Measurements from ENCODE around the gene S100P.
"Not testable (repeated sequence)": the region's sequence is repeated elsewhere in the genome, so short reads cannot be mapped to it uniquely, and the experiment has no call there.

S100P gene

DNA sequence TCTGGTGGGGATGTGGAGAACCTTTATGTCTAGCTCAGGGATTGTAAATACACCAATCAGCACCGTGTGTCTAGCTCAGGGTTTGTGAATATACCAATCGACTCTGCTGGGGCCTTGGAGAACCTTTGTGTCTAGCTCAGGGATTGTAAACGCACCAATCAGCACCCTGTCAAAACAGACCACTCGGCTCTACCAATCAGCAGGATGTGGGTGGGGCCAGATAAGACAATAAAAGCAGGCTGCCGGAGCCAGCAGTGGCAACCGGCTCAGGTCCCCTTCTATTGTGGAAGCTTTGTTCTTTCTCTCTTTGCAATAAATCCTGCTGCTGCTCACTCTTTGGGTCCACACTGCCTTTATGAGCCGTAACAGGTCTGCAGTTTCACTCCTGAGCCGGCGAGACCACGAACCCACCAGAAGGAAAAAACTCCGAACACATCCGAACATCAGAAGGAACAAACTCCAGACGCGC, 20.5 kb upstream of the S100P start:
- not testable (repeated sequence) for H2AFZ ChIP-seq (ENCODE audit: insufficient read depth, low read length, poor library complexity); H3K27me3 ChIP-seq (ENCODE audit: insufficient read depth, low read length); H4K12ac ChIP-seq (ENCODE audit: low read depth, low read length); H3K4ac ChIP-seq (ENCODE audit: low read depth, low read length); H2BK120ac ChIP-seq (ENCODE audit: insufficient read depth, low read length, poor library complexity); H3K79me1 ChIP-seq (ENCODE audit: low read length); H3K4me1 ChIP-seq (ENCODE audit: control insufficient read depth in 1 of 2, insufficient read depth in 2 of 2, low read length in 2 of 2); H3K27ac ChIP-seq (ENCODE audit: low read depth, low read length); H3K79me2 ChIP-seq (ENCODE audit: control insufficient read depth, insufficient read depth, low read length, poor library complexity); H2BK5ac ChIP-seq (ENCODE audit: low read depth, low read length, poor library complexity); H3K36me3 ChIP-seq (ENCODE audit: control insufficient read depth in 1 of 2, insufficient read depth in 2 of 2, low read length in 2 of 2); H3K23ac ChIP-seq (ENCODE audit: low read length); H3K9ac ChIP-seq (ENCODE audit: low read length); H2BK12ac ChIP-seq (ENCODE audit: low read length); H3K4me3 ChIP-seq (ENCODE audit: low read depth, low read length); H3K9me3 ChIP-seq (ENCODE audit: insufficient read depth, low read depth, low read length); H3K18ac ChIP-seq (ENCODE audit: low read length); H2AK5ac ChIP-seq (ENCODE audit: low read length); H3K14ac ChIP-seq (ENCODE audit: low read length)
- H3K4me2 ChIP-seq (ENCODE audit: low read length), result peak overlapping the region; percentile 98
- DNase-seq, result peak in 1 of 2 donors; percentile 24
- H4K8ac ChIP-seq (ENCODE audit: low read depth, low read length), result peak overlapping the region; percentile 86
- WGBS (ENCODE audit: extremely low coverage, insufficient coverage, insufficient read length), result no CpG with 5 or more reads among the region's 14 CpGs
- peak overlapping the region; percentile 42 for H4K91ac ChIP-seq (ENCODE audit: low read depth, low read length)

DNA sequence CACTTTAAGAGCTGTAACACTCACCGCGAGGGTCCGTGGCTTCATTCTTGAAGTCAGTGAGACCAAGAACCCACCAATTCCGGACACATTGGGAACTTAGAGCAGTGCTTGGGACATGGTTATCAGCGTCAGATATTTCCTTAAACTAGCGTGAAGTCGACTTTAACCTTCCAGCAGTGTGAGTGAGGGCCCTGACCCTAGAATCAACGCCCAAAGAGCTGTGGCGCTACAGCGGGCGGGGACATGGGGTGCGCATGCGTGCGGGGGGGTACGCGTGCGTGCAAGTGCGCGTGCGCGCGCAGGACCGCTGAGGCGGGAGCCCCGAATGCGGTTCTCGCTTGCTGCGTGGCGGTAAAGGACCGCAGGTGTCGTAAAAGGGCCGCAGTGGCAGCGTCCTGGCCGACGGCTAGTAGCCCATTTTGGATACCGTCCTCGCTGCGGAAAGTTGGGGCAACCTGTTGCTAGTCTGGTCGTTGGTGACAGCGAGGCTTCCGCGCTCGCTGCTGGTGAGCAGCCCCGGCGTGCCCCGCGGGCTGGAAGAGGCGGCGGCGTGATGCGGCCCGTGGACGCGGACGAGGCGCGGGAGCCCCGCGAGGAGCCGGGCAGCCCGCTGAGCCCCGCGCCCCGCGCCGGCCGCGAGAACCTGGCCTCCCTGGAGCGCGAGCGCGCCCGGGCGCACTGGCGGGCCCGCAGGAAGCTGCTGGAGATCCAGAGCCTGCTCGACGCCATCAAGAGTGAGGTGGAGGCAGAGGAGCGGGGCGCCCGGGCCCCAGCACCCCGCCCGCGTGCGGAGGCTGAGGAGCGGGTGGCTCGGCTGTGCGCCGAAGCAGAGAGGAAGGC, 19.8 kb upstream of the S100P start:
- no CpG with 5 or more reads among the region's 89 CpGs for WGBS (ENCODE audit: extremely low coverage, insufficient coverage, insufficient read length)
- Histone ChIP-seq H3K79me2 (ENCODE audit: control insufficient read depth, insufficient read depth, low read length, poor library complexity) (peaks cover 3% of the 10 kb centered on the region), H2BK120ac (ENCODE audit: insufficient read depth, low read length, poor library complexity) (no peak overlapping the region), H3K79me1 (ENCODE audit: low read length) (peaks cover 2% of the 10 kb centered on the region), H3K27me3 (ENCODE audit: insufficient read depth, low read length) (no peaks in the 10 kb centered on the region), H3K14ac (ENCODE audit: low read length) (peak overlapping the region; percentile 75), H3K4ac (ENCODE audit: low read depth, low read length) (peak overlapping the region; percentile 80), H3K27ac (ENCODE audit: low read depth, low read length) (peak overlapping the region; percentile 41), H3K4me3 (ENCODE audit: low read depth, low read length) (peak overlapping the region; percentile 85), H4K12ac (ENCODE audit: low read depth, low read length) (peak overlapping the region; percentile 75), H3K9me3 (ENCODE audit: insufficient read depth, low read depth, low read length) (no peaks in the 10 kb centered on the region), H2BK12ac (ENCODE audit: low read length) (no peak overlapping the region), H4K91ac (ENCODE audit: low read depth, low read length) (peak overlapping the region; percentile 64), H3K9ac (ENCODE audit: low read length) (peak overlapping the region; percentile 83), H2BK5ac (ENCODE audit: low read depth, low read length, poor library complexity) (peak overlapping the region; percentile 24), H3K4me1 (ENCODE audit: control insufficient read depth in 1 of 2, insufficient read depth in 2 of 2, low read length in 2 of 2) (peaks cover 0 to 9% of the 10 kb centered on the region in 2 experiments), H2AFZ (ENCODE audit: insufficient read depth, low read length, poor library complexity) (peak overlapping the region; percentile 62), H3K18ac (ENCODE audit: low read length) (peak overlapping the region; percentile 81), H3K23ac (ENCODE audit: low read length) (no peak overlapping the region), H3K36me3 (ENCODE audit: control insufficient read depth in 1 of 2, insufficient read depth in 2 of 2, low read length in 2 of 2) (peaks cover 4 to 7% of the 10 kb centered on the region in 2 experiments), H4K8ac (ENCODE audit: low read depth, low read length) (peak overlapping the region; percentile 86), H3K4me2 (ENCODE audit: low read length) (peak overlapping the region; percentile 98), H2AK5ac (ENCODE audit: low read length) (no peak overlapping the region)
- peak; percentile 89 to 93 for DNase-seq

DNA sequence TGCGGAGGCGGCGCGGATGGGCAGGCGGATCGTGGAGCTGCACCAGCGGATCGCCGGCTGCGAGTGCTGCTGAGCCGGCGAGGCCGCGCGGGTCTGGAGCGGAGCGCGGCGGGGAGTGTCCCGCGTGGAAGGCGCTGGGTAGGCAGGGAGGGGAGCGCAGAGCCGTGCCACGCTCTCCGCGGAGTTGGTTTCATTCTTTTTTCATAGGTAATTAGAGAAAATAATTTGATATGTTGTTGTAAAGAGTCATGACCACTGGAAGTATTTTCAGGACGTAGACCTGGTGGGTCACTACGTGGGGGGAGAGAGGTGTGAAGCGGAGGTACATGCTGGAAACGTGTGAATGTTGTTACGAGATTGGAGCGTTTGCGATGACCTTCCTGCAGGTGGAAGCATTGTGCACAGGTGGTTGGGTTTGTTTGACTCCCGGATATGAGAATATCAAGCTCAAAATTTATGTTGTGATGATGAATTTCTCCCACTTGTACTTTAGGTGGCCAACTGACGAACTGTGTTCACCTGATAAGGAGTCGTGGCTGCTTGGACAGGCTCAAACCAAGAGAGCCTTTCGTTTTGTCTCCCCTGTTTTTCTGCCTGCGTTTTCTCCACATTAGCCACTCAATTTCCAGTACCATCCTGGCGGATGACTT, 19.1 kb upstream of the S100P start:
- Histone ChIP-seq H3K4me2 (ENCODE audit: low read length) (peak overlapping the region; percentile 98), H3K27me3 (ENCODE audit: insufficient read depth, low read length) (no peaks in the 10 kb centered on the region), H3K36me3 (ENCODE audit: control insufficient read depth in 1 of 2, insufficient read depth in 2 of 2, low read length in 2 of 2) (peaks cover 4 to 7% of the 10 kb centered on the region in 2 experiments)

DNA sequence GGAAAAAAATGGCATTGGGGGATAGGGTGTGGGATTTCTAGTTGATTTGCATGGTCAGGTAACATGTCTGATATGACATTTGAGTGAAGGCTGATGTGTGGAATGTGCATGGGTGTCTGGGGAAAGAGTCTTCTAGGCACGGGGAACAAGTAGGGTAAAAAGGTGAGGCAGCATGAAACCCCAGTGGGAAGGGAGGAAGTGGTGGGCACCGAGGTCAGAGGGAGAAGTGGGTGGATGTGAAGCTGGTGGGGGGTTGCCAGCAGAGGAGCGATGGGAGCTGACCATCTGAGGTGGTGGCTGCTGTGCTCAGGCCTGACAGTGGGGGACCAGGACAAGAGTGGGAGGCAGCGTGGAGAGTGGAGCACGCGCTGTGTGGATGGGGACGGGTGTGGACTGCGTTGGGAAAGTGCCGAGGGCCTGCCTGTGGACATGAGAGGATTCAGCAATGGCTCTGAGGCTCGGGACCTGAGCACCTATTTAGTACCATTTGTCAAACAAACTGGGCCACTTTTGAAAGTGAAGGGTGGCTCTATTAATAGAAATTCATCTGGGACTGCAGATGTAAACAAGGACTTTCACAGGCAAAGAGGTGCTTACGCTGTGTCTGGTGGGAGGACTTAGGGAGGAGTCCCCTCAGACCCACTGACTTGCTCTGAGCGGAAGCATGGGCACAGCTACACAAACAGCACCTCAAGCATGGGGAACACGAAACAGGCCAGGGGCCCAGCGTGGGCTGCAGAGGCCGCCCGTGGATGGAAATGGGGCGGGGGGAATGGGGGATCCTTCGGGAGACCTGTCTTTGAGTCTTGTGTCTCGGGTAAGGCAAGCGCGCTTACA, 16.7 kb upstream of the S100P start:
- WGBS (ENCODE audit: extremely low coverage, insufficient coverage, insufficient read length), result no CpG with 5 or more reads among the region's 21 CpGs
- peaks cover 4 to 7% of the 10 kb centered on the region in 2 experiments for H3K36me3 ChIP-seq (ENCODE audit: control insufficient read depth in 1 of 2, insufficient read depth in 2 of 2, low read length in 2 of 2)

More for the DNA sequence above, 19.1 kb upstream of the S100P start:
- peak overlapping the region; percentile 83 for H3K9ac ChIP-seq (ENCODE audit: low read length)
- peak overlapping the region; percentile 85 for H4K8ac ChIP-seq (ENCODE audit: low read depth, low read length)
- peaks cover 2% of the 10 kb centered on the region for H3K79me1 ChIP-seq (ENCODE audit: low read length)
- DNase-seq, result peak in 1 of 2 donors; percentile 68
- peak overlapping the region; percentile 64 for H4K91ac ChIP-seq (ENCODE audit: low read depth, low read length)
- H3K79me2 ChIP-seq (ENCODE audit: control insufficient read depth, insufficient read depth, low read length, poor library complexity), result peaks cover 3% of the 10 kb centered on the region
- H3K4ac ChIP-seq (ENCODE audit: low read depth, low read length), result peak overlapping the region; percentile 80
- peak overlapping the region; percentile 46 for H2AFZ ChIP-seq (ENCODE audit: insufficient read depth, low read length, poor library complexity)
- H3K23ac ChIP-seq (ENCODE audit: low read length), result no peak overlapping the region
- no peak overlapping the region for H2BK120ac ChIP-seq (ENCODE audit: insufficient read depth, low read length, poor library complexity)
- H3K4me3 ChIP-seq (ENCODE audit: low read depth, low read length), result peak overlapping the region; percentile 85
- peak overlapping the region; percentile 24 for H2BK5ac ChIP-seq (ENCODE audit: low read depth, low read length, poor library complexity)
- no peak overlapping the region for H2BK12ac ChIP-seq (ENCODE audit: low read length)
- peak overlapping the region; percentile 75 for H4K12ac ChIP-seq (ENCODE audit: low read depth, low read length)
- peak overlapping the region; percentile 81 for H3K18ac ChIP-seq (ENCODE audit: low read length)
- no peak overlapping the region for H2AK5ac ChIP-seq (ENCODE audit: low read length)
- H3K9me3 ChIP-seq (ENCODE audit: insufficient read depth, low read depth, low read length), result no peaks in the 10 kb centered on the region
- peak overlapping the region; percentile 75 for H3K14ac ChIP-seq (ENCODE audit: low read length)
- no CpG with 5 or more reads among the region's 40 CpGs for WGBS (ENCODE audit: extremely low coverage, insufficient coverage, insufficient read length)
- no peak overlapping the region for H3K27ac ChIP-seq (ENCODE audit: low read depth, low read length)
- peaks cover 0 to 9% of the 10 kb centered on the region in 2 experiments for H3K4me1 ChIP-seq (ENCODE audit: control insufficient read depth in 1 of 2, insufficient read depth in 2 of 2, low read length in 2 of 2)

More for the DNA sequence above, 16.7 kb upstream of the S100P start:
- peaks cover 3% of the 10 kb centered on the region for H3K79me2 ChIP-seq (ENCODE audit: control insufficient read depth, insufficient read depth, low read length, poor library complexity)
- no peak overlapping the region for H4K12ac ChIP-seq (ENCODE audit: low read depth, low read length)
- DNase-seq, result no peak
- peaks cover 2% of the 10 kb centered on the region for H3K79me1 ChIP-seq (ENCODE audit: low read length)
- H2BK120ac ChIP-seq (ENCODE audit: insufficient read depth, low read length, poor library complexity), result no peak overlapping the region
- H2AFZ ChIP-seq (ENCODE audit: insufficient read depth, low read length, poor library complexity), result peak overlapping the region; percentile 17
- no peak overlapping the region for H3K27ac ChIP-seq (ENCODE audit: low read depth, low read length)
- no peak overlapping the region for H2BK5ac ChIP-seq (ENCODE audit: low read depth, low read length, poor library complexity)
- no peak overlapping the region for H2BK12ac ChIP-seq (ENCODE audit: low read length)
- peaks cover 0 to 9% of the 10 kb centered on the region in 2 experiments for H3K4me1 ChIP-seq (ENCODE audit: control insufficient read depth in 1 of 2, insufficient read depth in 2 of 2, low read length in 2 of 2)
- H3K14ac ChIP-seq (ENCODE audit: low read length), result no peak overlapping the region
- H3K23ac ChIP-seq (ENCODE audit: low read length), result no peak overlapping the region
- H3K27me3 ChIP-seq (ENCODE audit: insufficient read depth, low read length), result no peaks in the 10 kb centered on the region
- peak overlapping the region; percentile 28 for H3K18ac ChIP-seq (ENCODE audit: low read length)
- no peak overlapping the region for H4K8ac ChIP-seq (ENCODE audit: low read depth, low read length)
- H3K4me2 ChIP-seq (ENCODE audit: low read length), result no peak overlapping the region
- H3K9ac ChIP-seq (ENCODE audit: low read length), result no peak overlapping the region
- H3K9me3 ChIP-seq (ENCODE audit: insufficient read depth, low read depth, low read length), result no peaks in the 10 kb centered on the region
- H3K4ac ChIP-seq (ENCODE audit: low read depth, low read length), result no peak overlapping the region
- H2AK5ac ChIP-seq (ENCODE audit: low read length), result no peak overlapping the region
- peak overlapping the region; percentile 16 for H3K4me3 ChIP-seq (ENCODE audit: low read depth, low read length)
- H4K91ac ChIP-seq (ENCODE audit: low read depth, low read length), result no peak overlapping the region
